Right lobe of liver (tissue), 6 donors: Measurements from ENCODE around the gene TMEM151A. TPM values are rescaled to one million over a fixed set of nuclear protein-coding genes. Genes with fewer than 3 reads are reported as not detected.
A peak's percentile ranks its signal among the peaks of the same experiment; 100 is the strongest.

Experiments
- ATAC-seq, 4 donors: fragments of 200-7000 bp; cut with Tn5 transposase; one replicate each; pipeline ENCODE4 v1.9.1; 2020; ENCODE audit warnings: mild to moderate bottlenecking in 4 of 4, moderate library complexity in 4 of 4
- DNase-seq, 3 donors: peaks; one replicate each; pipeline ENCODE4 v3.0.0-alpha.2; 2020
- H3K27ac ChIP-seq, 3 donors: fragments of 200-600 bp; one replicate each; pipeline ENCODE4 v1.8.0; 2022
- H3K27me3 ChIP-seq, 2 donors: fragments of 200-600 bp; one replicate each; pipeline ENCODE4 v1.8.0; 2022
- H3K36me3 ChIP-seq, 4 donors: fragments of 200-600 bp; sonication (generic) in 1 of 4; one replicate each; pipeline versions ENCODE4 v1.5.1 to v1.8.0; 2017 to 2022; ENCODE audit warnings: control low read depth in 1 of 4
- H3K4me1 ChIP-seq, 4 donors: fragments of 200-600 bp; sonication (generic) in 1 of 4; one replicate each; pipeline versions ENCODE4 v1.5.1 to v1.8.0; 2017 to 2022; ENCODE audit warnings: control low read depth in 1 of 4
- H3K4me3 ChIP-seq, 3 donors: fragments of 200-600 bp; one replicate each; pipeline ENCODE4 v1.8.0; 2022
- H3K9me3 ChIP-seq, 4 donors: fragments of 200-600 bp; sonication (generic) in 1 of 4; one replicate each; pipeline versions ENCODE4 v1.5.1 to v1.8.0; 2017 to 2022; ENCODE audit warnings: control low read depth in 1 of 4
- POLR2A ChIP-seq: fragments of 450-650 bp; IDR thresholded peaks from one replicate; pipeline ENCODE4 v1.6.1; 2017; ENCODE audit warnings: antibody characterized with exemption, mild to moderate bottlenecking
- WGBS: methylation state at CpG from one replicate; pipeline ENCODE4 v1.1.6; 2018; ENCODE audit warnings: low coverage, low lambda C conversion rate; ENCODE audit not compliant: insufficient coverage; ENCODE audit errors: missing lambda C conversion rate; 5-methylcytosine and 5-hydroxymethylcytosine counted together
- intact Hi-C, 2 donors: fragments of 100-400 bp; cut with DNase I; formaldehyde crosslinking; loops; one replicate each; pipeline versions ENCODE4 v1.11.2 to v1.14.1; 2022
- total RNA-seq, 6 experiments: library from RNA; depleted of rRNA in 2 of 6; stranded (reverse); fragments of >200 nt in 2 of 6; fragmentation: NEBNext Ultra II Directional in 3 of 6; extraction: Animal tissue kit (Norgen Biotek cat#: 25700) in 3 of 6; gene quantifications; one replicate each; pipeline versions ENCODE4 v1.1.0 to v1.2.4, GENCODE V29; 2016 to 2023
- TF ChIP-seq, protein P1 (sequence below), 4 donors: fragments of 200-600 bp in 3 of 4; fragments of 450-650 bp in 1 of 4; IDR thresholded peaks; one replicate each; pipeline versions ENCODE4 v1.5.1 to v1.8.0; 2016 to 2022; ENCODE audit warnings: antibody characterized with exemption in 4 of 4, mild to moderate bottlenecking in 2 of 4
- donor health status: DM: no; HTN: yes; CAD: no.
- donor health status: DM: no; HTN: no; CAD: no.
- donor health status: DM: no; HTN: no; CAD: no.
- donor health status: DM: no; HTN: yes; CAD: no.
- donor health status: DM: no; HTN: yes; CAD: no.

The TMEM151A gene
- total RNA-seq, 6 experiments from 2014 or later, result 0.13 to 0.86 (median 0.45) TPM; not detected in 2

DNA sequence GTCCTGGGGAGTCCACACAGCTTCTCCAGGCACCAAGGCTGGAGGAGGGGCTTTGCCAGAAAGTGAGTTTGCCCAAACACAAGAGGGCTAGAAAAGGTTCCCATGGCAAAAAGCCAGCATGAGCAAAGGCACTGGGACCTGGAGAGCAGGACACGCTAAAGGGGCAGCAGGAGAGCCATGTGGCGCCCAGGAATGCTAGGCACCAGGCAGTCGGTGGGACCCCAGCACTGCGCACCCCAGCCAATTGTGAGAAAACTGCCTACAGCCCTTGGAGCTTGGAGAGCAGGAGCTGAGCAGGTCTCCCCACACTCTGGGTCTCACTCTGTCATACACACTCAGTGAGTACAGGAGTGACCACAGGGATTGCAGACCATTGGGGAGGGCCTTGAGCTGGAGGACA, 28.5 kb upstream of the TMEM151A start:
- no peak for TF ChIP-seq POLR2A
- TF ChIP-seq, protein P1, sequence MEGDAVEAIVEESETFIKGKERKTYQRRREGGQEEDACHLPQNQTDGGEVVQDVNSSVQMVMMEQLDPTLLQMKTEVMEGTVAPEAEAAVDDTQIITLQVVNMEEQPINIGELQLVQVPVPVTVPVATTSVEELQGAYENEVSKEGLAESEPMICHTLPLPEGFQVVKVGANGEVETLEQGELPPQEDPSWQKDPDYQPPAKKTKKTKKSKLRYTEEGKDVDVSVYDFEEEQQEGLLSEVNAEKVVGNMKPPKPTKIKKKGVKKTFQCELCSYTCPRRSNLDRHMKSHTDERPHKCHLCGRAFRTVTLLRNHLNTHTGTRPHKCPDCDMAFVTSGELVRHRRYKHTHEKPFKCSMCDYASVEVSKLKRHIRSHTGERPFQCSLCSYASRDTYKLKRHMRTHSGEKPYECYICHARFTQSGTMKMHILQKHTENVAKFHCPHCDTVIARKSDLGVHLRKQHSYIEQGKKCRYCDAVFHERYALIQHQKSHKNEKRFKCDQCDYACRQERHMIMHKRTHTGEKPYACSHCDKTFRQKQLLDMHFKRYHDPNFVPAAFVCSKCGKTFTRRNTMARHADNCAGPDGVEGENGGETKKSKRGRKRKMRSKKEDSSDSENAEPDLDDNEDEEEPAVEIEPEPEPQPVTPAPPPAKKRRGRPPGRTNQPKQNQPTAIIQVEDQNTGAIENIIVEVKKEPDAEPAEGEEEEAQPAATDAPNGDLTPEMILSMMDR (IDR thresholded peaks at IDR 0.05), result no peak
- Histone ChIP-seq H3K4me1 (peaks cover 0 to 4% (median 2%) of the 10 kb centered on the region in 4 donors), H3K27me3 (no peaks in the 10 kb centered on the region), H3K9me3 (no peaks in the 10 kb centered on the region), H3K4me3 (no peak overlapping the region), H3K36me3 (no peaks in the 10 kb centered on the region), H3K27ac (no peak overlapping the region)
- WGBS, result no CpG with 5 or more reads among the region's 4 CpGs
- no peak for ATAC-seq
- intact Hi-C loops, result no loop called here
- DNase-seq, result no peak

DNA sequence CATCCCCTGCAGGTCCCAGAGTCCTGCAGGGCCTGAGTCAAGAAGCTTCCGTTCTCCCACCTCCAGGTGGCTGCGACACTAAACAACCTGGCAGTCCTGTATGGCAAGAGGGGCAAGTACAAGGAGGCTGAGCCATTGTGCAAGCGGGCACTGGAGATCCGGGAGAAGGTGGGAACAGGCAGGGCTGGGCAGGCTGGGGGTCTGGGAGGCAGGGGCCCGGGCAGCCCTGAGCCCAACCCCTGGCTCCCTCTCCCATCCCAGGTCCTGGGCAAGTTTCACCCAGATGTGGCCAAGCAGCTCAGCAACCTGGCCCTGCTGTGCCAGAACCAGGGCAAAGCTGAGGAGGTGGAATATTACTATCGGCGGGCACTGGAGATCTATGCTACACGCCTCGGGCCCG, 27.9 kb upstream of the TMEM151A start:
- intact Hi-C loops, result no loop called here
- Histone ChIP-seq H3K4me1 (peaks cover 0 to 4% (median 0%) of the 10 kb centered on the region in 4 donors), H3K36me3 (no peaks in the 10 kb centered on the region), H3K9me3 (no peaks in the 10 kb centered on the region), H3K4me3 (no peak overlapping the region), H3K27ac (no peak overlapping the region), H3K27me3 (no peaks in the 10 kb centered on the region)
- 100% methylated on average over 2 of the region's 10 CpGs for WGBS
- ATAC-seq (no peak), DNase-seq (no peak)
- TF ChIP-seq, protein P1 (IDR thresholded peaks at IDR 0.05), result no peak
- no peak for TF ChIP-seq POLR2A

DNA sequence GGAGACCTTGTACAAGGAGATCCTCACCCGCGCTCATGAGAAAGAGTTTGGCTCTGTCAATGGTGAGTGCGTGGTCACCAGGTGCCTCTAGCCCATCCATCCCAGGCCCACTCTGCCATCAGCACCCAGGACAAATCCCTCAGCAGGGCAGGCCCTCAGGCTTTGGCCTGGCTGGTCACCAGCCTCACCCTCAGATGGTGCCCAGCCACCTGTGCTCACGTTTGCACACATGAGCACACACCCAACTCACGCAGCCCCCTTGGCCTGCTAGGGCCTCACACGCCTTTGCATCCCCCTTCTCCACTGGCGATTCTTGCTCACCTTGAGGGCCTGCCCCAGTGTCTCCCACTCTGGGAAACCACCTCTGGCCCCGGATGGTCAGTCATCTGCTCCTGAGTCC, 27.3 kb upstream of the TMEM151A start:
- H3K4me1 ChIP-seq, result peaks cover 0 to 4% (median under 1%) of the 10 kb centered on the region in 4 donors
- H3K9me3 ChIP-seq, result no peaks in the 10 kb centered on the region
- WGBS, result no CpG with 5 or more reads among the region's 8 CpGs
- TF ChIP-seq, protein P1 (IDR thresholded peaks at IDR 0.05), result no peak
- no peak for TF ChIP-seq POLR2A
- DNase-seq (no peak), ATAC-seq (no peak)
- H3K36me3 ChIP-seq, result no peaks in the 10 kb centered on the region
- intact Hi-C loops, result no loop called here
- H3K27ac ChIP-seq, result no peak overlapping the region
- no peaks in the 10 kb centered on the region for H3K27me3 ChIP-seq
- no peak overlapping the region for H3K4me3 ChIP-seq

DNA sequence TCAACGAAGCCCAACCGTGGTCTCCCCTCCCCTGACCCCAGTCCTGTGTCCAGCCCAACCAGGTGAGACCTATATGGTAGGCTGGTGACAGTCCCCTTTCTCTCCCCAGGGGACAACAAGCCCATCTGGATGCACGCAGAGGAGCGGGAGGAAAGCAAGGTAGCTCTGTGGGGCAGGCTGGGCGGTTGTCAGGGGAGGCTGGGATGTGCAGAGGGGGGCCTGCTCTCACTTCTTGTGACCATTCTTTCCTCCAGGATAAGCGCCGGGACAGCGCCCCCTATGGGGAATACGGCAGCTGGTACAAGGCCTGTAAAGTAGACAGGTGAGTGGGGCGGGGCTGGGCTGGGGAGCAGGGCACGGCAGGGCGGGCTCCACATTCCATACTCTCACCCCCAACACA, 26.8 kb upstream of the TMEM151A start:
- no peaks in the 10 kb centered on the region for H3K9me3 ChIP-seq
- H3K4me3 ChIP-seq, result no peak overlapping the region
- no peak for TF ChIP-seq POLR2A
- TF ChIP-seq, protein P1 (IDR thresholded peaks at IDR 0.05), result peak in 2 of 4 donors; percentile 3 to 6
- no peaks in the 10 kb centered on the region for H3K36me3 ChIP-seq
- peaks cover 0 to 6% (median 2%) of the 10 kb centered on the region in 4 donors for H3K4me1 ChIP-seq
- DNase-seq (no peak), ATAC-seq (no peak)
- WGBS, result 72% methylated on average over 4 of the region's 12 CpGs
- H3K27ac ChIP-seq, result no peak overlapping the region
- H3K27me3 ChIP-seq, result no peaks in the 10 kb centered on the region
- intact Hi-C loops, result no loop called here
